LNCaP clone FGC (cell line): Measurements from ENCODE around the gene KCNQ1.

Source experiments
- DNase-seq: peaks from one replicate; pipeline ENCODE4 v3.0.0-alpha.2; 2011; ENCODE audit warnings: low read depth
- H3K4me3 ChIP-seq: 2 replicates; pipeline ENCODE4 v1.5.1; 2011; ENCODE audit warnings: mild to moderate bottlenecking, low read depth, low read length, control low read depth
- TF ChIP-seq, protein P1 (sequence below): IDR thresholded peaks from 2 replicates; pipeline ENCODE4 v1.5.1; 2012; ENCODE audit warnings: mild to moderate bottlenecking; ENCODE audit not compliant: control insufficient read depth, insufficient read depth; ENCODE audit errors: extremely low read depth

KCNQ1 gene

DNA sequence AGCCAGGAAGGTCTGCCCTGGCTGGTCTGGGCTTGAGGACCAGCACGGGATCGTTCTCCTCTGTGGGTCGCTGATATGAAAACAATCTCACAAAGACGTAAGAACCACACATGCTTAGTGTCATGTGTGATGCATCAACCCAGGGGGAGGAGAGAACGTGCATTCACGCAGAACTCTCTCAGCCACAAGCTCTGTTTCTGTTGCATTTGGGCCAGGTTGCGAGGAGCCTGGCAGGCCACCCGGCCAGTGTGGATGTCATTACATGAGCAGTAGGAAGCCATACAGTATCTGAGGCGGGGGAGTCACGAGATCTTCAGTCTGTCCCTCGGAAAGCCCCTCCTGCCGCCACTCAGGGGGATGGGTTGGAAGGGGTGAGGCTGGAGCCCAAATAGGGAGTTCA lies 308.1 kb downstream of the KCNQ1 start:
- TF ChIP-seq, protein P1, sequence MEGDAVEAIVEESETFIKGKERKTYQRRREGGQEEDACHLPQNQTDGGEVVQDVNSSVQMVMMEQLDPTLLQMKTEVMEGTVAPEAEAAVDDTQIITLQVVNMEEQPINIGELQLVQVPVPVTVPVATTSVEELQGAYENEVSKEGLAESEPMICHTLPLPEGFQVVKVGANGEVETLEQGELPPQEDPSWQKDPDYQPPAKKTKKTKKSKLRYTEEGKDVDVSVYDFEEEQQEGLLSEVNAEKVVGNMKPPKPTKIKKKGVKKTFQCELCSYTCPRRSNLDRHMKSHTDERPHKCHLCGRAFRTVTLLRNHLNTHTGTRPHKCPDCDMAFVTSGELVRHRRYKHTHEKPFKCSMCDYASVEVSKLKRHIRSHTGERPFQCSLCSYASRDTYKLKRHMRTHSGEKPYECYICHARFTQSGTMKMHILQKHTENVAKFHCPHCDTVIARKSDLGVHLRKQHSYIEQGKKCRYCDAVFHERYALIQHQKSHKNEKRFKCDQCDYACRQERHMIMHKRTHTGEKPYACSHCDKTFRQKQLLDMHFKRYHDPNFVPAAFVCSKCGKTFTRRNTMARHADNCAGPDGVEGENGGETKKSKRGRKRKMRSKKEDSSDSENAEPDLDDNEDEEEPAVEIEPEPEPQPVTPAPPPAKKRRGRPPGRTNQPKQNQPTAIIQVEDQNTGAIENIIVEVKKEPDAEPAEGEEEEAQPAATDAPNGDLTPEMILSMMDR, result no peak
- no peak for DNase-seq
- H3K4me3 ChIP-seq, result no peak overlapping the region

DNA sequence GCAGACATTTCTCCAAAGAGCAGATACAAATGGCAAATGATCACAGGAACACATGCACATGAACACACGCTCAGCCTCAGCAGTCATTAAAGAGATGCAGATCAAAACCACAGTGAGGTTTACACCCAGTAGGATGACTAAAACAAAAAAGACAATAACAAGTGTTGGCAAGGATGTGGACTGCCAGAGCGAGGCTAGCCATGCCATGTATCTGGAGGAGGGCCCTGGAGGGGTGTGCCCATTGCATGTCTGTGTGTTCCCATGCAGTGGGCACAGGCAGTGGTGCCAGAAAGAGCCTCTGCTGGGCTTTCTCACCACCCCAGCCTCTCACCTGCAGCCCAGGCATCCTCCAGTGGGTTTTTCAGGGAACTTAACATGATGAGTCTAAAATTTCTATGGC lies 309.2 kb downstream of the KCNQ1 start:
- TF ChIP-seq, protein P1, result no peak
- H3K4me3 ChIP-seq, result no peak overlapping the region
- no peak for DNase-seq

DNA sequence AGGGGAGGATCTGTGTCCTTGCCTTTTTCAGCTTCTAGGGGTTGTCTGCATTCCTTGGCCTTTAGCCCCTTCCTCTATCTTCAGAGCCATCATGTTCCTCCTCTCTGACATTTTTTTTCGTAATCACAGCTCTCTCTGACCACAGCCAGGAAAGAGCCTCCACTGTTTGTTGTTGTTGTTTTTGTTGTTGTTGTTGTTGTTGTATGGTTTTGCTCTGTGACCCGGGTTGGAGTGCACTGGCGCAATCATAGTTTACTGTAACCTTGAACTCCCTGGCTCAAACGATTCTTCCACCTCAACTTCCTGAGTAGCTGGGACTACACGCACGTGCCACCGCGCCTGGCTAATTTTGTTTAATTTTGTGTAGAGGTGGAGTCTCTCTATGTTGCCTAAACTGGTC lies 310.3 kb downstream of the KCNQ1 start:
- TF ChIP-seq, protein P1, result no peak

GRCh38 chr11:2758751-2759150 lies 313.9 kb downstream of the KCNQ1 start:
- no peak for DNase-seq
- TF ChIP-seq, protein P1, result no peak
- no peak overlapping the region for H3K4me3 ChIP-seq

More for the DNA sequence above, 310.3 kb downstream of the KCNQ1 start:
- no peak for DNase-seq
- H3K4me3 ChIP-seq, result no peak overlapping the region

- no peak overlapping the region for H3K4me3 ChIP-seq
- no peak for DNase-seq
- TF ChIP-seq, protein P1, result no peak
Measured at GRCh38 chr11:2759228-2760195, 314.7 kb downstream of the KCNQ1 start.

DNA sequence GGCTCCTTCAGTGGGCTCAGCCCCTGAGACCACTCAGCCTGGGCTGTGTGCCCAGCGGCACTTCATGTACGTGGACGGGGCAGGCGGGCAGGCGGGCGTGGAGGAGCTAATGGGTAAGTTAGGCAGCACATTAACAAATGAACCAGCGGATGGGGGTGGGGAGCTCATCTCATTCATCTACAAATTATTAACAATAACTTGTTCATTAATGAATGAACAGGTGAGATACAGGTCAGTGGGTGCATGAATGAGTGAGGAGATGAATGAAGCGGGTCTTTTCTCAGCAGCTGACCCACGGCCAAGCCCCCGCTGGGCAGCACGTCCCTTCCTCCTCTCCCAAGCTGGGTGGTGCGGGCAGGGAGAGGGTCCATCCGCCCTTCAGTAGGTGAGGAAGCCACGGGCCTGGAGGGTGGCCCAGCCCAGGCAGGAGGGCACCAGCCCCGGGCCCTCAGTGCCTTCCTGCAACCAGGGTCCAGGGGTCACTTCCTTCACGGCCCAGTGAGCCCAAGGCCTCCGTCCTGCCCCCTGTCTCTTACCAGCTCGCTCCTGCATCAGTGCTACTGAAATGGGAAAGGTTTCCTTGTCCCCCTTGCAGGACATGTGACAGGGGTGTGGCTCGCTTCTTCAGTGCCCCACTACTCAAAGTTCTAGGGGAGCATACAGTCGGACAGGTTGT lies 315.5 kb downstream of the KCNQ1 start:
- TF ChIP-seq, protein P1, result no peak
- no peak for DNase-seq
- no peak overlapping the region for H3K4me3 ChIP-seq
